GM18951 (cell line): ENCODE results near the gene DAPK2.

Experiments
- POLR2A ChIP-seq: IDR thresholded peaks from 4 replicates; pipeline ENCODE4 v1.6.1; 2011; ENCODE audit warnings: mild to moderate bottlenecking; ENCODE audit not compliant: insufficient read length, insufficient read depth; ENCODE audit errors: extremely low read depth
- in situ Hi-C: fragments of 300-500 bp; cut with MboI; formaldehyde crosslinking; loops from one replicate; pipeline ENCODE4 v1.12.0; 2022; ENCODE audit warnings: low sequenced_read_pairs, mixed read lengths, inconsistent platforms; ENCODE audit not compliant: unreplicated experiment

The DAPK2 gene

GRCh38 chr15:64009241-64009640, 37.0 kb downstream of the DAPK2 start:
- in situ Hi-C loops: no loop called here
- TF ChIP-seq POLR2A: no peak

- in situ Hi-C loops: no loop called here
- no peak for TF ChIP-seq POLR2A
Measured at GRCh38 chr15:64008177-64008576, 38.1 kb downstream of the DAPK2 start.

- in situ Hi-C loops: no loop called here
- TF ChIP-seq POLR2A: no peak
Measured at GRCh38 chr15:64006642-64007041, 39.6 kb downstream of the DAPK2 start.

GRCh38 chr15:64004587-64004986, 41.7 kb downstream of the DAPK2 start:
- in situ Hi-C loops: no loop called here
- no peak for TF ChIP-seq POLR2A

- in situ Hi-C loops: no loop called here
- no peak for TF ChIP-seq POLR2A
Measured at GRCh38 chr15:64004056-64004455, 42.2 kb downstream of the DAPK2 start.

GRCh38 chr15:64003182-64003581, 43.1 kb downstream of the DAPK2 start:
- TF ChIP-seq POLR2A: no peak
- in situ Hi-C loops: no loop called here

GRCh38 chr15:64001148-64001547, 45.1 kb downstream of the DAPK2 start:
- in situ Hi-C loops: no loop called here
- no peak for TF ChIP-seq POLR2A

- in situ Hi-C loops: no loop called here
- no peak for TF ChIP-seq POLR2A
Measured at GRCh38 chr15:64000183-64000951, 45.9 kb downstream of the DAPK2 start.

GRCh38 chr15:63999177-63999576, 47.1 kb downstream of the DAPK2 start:
- in situ Hi-C loops: no loop called here
- TF ChIP-seq POLR2A: no peak

GRCh38 chr15:63998489-63998888, 47.8 kb downstream of the DAPK2 start:
- in situ Hi-C loops: no loop called here
- TF ChIP-seq POLR2A: no peak

- TF ChIP-seq POLR2A: no peak
- in situ Hi-C loops: no loop called here
Measured at GRCh38 chr15:63997715-63998442, 48.4 kb downstream of the DAPK2 start.

- TF ChIP-seq POLR2A: no peak
- in situ Hi-C loops: no loop called here
Measured at GRCh38 chr15:63996794-63997357, 49.4 kb downstream of the DAPK2 start.

GRCh38 chr15:63995789-63996188, 50.5 kb downstream of the DAPK2 start:
- TF ChIP-seq POLR2A: no peak
- in situ Hi-C loops: no loop called here
